ENCODE data around the gene ACBD3. TPM values are rescaled to one million over a fixed set of nuclear protein-coding genes. Genes with fewer than 3 reads are reported as not detected.

The ACBD3 gene
- total and polyA plus RNA-seq, 2 of the 8 experiments (the other 6 are each of a cell fraction or from before 2014, with no cell fraction given) = 8.4 to 29.4 TPM

GRCh38 chr1:226210571-226211176 is 24.1 kb upstream of the ACBD3 start (continued):
- TF ChIP-seq MAX (IDR thresholded peaks at IDR 0.05) (0 out of 2 replicates have a peak, but pooled peaks have one; percentile 33), RNF2 (IDR thresholded peaks at IDR 0.05; ENCODE audit: borderline replicate concordance, low read depth, low read length, missing control alignments, poor library complexity, severe bottlenecking) (no peak), SP1 (IDR thresholded peaks at IDR 0.05; ENCODE audit: low read depth, low read length) (0 out of 2 replicates have a peak, but pooled peaks have one; percentile 10), RXRA (IDR thresholded peaks at IDR 0.05; ENCODE audit: insufficient read depth, low read depth, low read length) (no peak), KDM4A (IDR thresholded peaks at IDR 0.05; ENCODE audit: low read depth, low read length, severe bottlenecking) (no peak), CHD7 (IDR thresholded peaks at IDR 0.05; ENCODE audit: insufficient replicate concordance, low read length) (no peak), SP2 (IDR thresholded peaks at IDR 0.05; ENCODE audit: low read length) (no peak), HDAC2 (IDR thresholded peaks at IDR 0.05; ENCODE audit: borderline replicate concordance in 1 of 2, low read depth in 2 of 2, low read length in 2 of 2) (peak in 1 of 2 experiments; percentile 88; a peak in 2 of 4 replicates), JUND (IDR thresholded peaks at IDR 0.05; ENCODE audit: low read length) (no peak), FOSL1 (IDR thresholded peaks at IDR 0.05; ENCODE audit: insufficient read depth, low read depth, low read length) (no peak)
